HG03575 (cell line): ENCODE results near the gene CAVIN1.
A peak's percentile ranks its signal among the peaks of the same experiment; 100 is the strongest.
"Not testable (repeated sequence)": the region's sequence is repeated elsewhere in the genome, so short reads cannot be mapped to it uniquely, and the experiment has no call there.

ENCODE experiments used
- ATAC-seq: cut with Tn5 transposase; IDR thresholded peaks from one replicate; pipeline ENCODE4 v1.9.1; 2021; ENCODE audit not compliant: unreplicated experiment, insufficient number of reproducible peaks, low FRiP score; ENCODE audit errors: extremely low read depth

Gene CAVIN1

DNA sequence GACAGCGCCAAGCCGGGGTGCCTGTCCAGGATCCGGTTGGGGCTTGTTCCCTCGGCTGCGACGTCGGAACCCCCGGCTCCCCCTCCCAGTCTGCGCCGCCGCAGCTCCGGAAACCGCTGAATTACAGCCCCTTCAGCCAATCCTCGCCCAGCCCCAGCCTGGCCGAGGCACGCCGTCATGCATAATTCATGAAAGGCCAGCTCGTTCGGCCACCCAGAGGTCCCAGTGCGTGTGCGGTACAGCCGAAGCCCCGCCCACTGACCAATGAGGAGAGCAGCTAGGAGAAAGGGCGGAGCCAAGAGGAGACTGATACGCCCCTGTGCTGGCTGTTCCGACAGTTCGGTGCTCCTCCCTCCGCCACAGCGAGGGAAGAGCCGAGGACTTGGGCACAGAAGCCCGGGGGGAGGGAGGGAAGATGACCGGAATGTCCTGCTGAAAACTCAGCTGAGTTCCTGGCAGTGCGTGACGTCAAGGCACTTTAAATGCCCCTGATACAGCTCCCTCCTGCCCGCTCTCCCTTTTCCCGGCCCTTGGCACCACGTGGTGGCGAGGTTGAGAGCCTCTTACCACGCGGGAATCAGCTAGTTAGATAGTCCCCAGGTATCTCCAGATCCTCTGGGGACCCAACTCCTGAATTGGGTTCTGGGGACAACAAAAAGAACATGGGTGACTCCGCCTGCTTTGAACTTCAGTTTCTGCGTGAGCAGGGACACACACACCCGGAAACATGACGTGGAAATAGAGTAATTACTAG, 34.5 kb downstream of the CAVIN1 start, which contains the start of gene STAT3:
Gene STAT3 (minus strand): TSS at position 62 of the 754 bp plus-strand sequence. CDS start 39,926 bp downstream, outside the sequence.
- peak; percentile 61 for ATAC-seq

- ATAC-seq: no peak
Measured at GRCh38 chr17:42387661-42388380, 35.2 kb downstream of the CAVIN1 start.

GRCh38 chr17:42386777-42387657, 36.0 kb downstream of the CAVIN1 start:
- ATAC-seq: no peak

GRCh38 chr17:42381898-42382297, 41.2 kb downstream of the CAVIN1 start:
- no peak for ATAC-seq

DNA sequence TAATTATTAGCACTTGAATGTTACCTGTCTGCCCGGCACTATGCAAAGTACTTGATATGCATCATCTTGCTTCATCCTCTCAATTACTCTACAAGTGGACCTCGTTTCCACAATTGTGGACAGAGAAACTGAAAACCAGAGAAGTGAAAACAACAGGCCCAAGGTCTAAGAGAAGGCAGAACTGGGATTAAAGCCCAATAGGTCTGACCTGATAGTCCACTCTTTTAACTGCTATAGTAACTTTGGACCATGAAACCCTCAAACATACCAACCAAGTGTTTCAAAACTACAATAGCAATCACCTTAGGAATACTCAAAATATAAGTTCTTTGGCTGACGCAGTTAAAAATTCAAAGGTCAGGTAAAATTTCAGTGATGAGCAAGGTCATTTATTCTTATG, 42.1 kb downstream of the CAVIN1 start:
- ATAC-seq: no peak

GRCh38 chr17:42378959-42379594, 44.0 kb downstream of the CAVIN1 start:
- ATAC-seq: no peak

GRCh38 chr17:42378359-42378958, 44.6 kb downstream of the CAVIN1 start:
- ATAC-seq: no peak

DNA sequence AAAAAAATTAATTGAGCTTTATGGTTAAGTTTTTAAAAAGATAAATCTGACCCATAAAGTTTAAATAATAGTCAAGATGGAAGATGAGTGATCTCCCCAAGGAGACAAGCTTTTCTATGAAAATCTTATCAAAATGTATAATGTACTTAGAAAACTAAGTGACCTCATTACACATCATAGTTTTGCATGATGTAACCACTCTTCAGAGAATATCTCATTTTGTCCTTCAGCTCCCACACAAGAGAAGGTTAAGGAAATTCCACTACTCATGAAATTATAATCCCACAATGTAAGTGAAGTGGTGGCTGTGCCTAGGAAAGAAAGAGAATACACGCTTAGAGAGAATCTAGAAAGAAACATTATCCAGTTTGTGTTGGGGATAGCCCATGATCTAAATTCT, 49.2 kb downstream of the CAVIN1 start:
- ATAC-seq: no peak

- no peak for ATAC-seq
Measured at GRCh38 chr17:42372142-42372541, 50.9 kb downstream of the CAVIN1 start.

DNA sequence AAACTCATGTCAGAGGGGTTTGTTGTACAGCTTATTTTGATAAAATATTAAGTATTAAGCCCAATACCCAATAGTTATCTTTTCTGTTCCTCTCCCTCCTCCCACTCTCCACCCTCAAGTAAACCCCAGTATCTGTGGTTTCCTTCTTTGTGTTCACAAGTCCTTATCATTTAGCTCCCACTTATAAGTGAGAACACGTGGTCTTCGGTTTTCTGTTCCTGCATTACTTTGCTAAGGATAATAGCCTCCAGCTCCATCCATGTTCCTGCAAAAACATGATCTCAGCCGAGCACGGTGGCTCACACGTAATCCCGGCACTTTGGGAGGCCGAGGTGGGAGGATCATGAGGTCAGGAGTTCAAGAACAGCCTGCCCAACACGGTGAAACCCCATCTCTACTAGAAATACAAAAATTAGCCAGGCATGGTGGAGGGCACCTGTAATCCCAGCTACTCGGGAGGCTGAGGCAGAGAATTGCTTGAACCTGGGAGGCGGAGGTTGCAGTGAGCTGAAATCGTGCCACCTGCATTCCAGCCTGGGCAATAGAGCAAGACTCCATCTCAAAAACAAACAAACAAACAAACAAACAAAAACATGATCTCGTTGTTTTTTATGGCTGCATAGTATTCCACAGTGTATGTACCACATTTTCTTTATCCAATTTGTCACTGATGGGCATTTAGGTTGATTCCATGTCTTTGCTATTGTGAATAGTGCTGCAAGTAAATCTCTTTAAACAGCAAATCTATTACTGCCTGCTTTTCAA, 54.1 kb downstream of the CAVIN1 start:
- not testable (repeated sequence) for ATAC-seq

DNA sequence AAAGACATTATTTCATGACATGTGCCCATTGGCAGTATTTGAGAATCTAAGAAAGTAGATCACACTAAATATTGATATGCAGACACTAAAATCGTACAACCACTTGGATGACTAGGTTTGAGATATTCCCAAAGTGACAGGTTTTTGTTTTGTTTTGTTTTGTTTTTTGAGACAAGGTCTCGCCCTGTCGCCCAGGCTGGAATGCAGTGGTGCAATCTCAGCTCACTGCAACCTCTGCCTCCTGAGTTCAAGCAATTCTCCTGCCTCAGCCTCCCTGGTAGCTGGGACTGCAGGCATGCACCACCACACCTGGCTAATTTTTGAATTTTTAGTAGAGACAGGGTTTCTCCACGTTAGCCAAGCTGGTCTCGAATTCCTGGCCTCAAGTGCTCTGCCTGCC, 54.7 kb downstream of the CAVIN1 start:
- not testable (repeated sequence) for ATAC-seq

DNA sequence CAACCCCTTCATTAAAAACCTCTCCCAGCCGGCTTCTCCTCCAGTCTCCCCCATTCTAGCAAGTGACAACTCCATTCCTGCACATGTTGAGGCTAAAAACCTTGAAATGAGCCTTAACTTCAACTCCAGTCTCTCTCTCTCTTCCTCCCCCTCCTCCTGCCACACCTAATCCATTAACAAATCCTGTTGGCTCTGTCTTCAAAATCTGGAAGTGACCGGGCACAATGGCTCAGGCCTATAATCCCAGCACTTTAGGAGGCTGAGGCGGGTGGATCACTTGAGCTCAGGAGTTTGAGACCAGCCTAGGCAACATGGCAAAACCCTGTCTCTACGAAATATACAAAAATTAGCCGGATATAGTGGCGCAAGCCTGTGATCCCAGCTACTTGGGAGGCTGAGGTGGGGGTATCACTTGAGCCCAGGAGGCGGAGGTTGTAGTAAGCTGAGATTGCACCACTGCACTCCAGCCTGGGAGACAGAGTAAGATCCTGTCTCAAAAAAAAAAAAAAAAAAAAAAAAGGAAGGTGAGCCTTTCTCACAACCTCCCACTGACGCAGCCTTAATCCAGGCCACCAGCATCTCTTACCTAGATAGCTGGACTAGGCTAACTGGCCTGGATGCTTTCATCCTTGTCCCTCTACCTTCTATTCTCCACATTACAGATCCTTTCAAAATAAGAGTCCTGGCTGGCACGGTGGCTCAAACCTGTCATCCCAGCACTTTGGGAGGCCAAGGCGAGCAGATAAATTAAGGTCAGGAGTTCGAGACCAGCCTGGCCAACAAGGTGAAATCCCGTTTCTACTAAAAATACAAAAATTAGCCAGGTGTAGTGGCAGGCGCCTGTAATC, 56.7 kb downstream of the CAVIN1 start:
- ATAC-seq: not testable (repeated sequence)

DNA sequence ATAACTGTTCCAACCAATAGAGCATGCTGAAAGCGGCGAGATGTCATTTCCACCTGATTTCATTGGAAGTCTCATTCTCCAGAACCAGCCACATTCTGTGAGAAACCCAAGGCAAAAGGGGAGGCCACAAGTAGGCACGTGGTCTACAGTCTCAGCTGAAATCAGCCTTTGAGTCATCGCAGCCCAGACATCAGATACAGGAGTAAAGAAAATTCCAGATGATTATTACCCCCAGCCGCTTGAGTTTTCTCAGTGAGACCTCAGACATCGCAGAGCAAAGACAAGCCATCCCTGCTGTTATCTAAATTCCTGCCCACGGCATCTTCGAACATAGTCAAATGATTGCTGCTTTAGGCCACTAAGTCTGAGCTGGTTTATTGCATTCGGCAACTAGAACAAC, 57.9 kb downstream of the CAVIN1 start:
- no peak for ATAC-seq

- no peak for ATAC-seq
Measured at GRCh38 chr17:42363767-42364585, 59.1 kb downstream of the CAVIN1 start.

- no peak for ATAC-seq
Measured at GRCh38 chr17:42363231-42363630, 59.8 kb downstream of the CAVIN1 start.

GRCh38 chr17:42362245-42362961, 60.7 kb downstream of the CAVIN1 start:
- no peak for ATAC-seq
